MM.1S (cell line): ENCODE results near the gene HTR1A.

Experiments
- DNase-seq: peaks from one replicate; pipeline ENCODE4 v3.0.0-alpha.2; 2015
- H2AFZ ChIP-seq: fragments of 300-600 bp; sonication (generic); 2 replicates; pipeline ENCODE4 v1.6.0; 2016; ENCODE audit warnings: antibody characterized with exemption, low read length
- H3F3A ChIP-seq: fragments of 300-600 bp; sonication (generic); 2 replicates; pipeline ENCODE4 v1.6.1; 2016; ENCODE audit warnings: mild to moderate bottlenecking, antibody characterized with exemption, low read length, moderate library complexity, mixed read lengths; ENCODE audit not compliant: insufficient read depth
- H3K27ac ChIP-seq: fragments of 300-600 bp; sonication (generic); 2 replicates; pipeline ENCODE4 v1.5.1; 2016; ENCODE audit warnings: mild to moderate bottlenecking, low read length
- H3K27me3 ChIP-seq: fragments of 300-600 bp; sonication (generic); replicated peaks from 2 replicates; pipeline ENCODE4 v1.6.0; 2016; ENCODE audit warnings: low read length; ENCODE audit not compliant: insufficient read depth
- H3K36me3 ChIP-seq: fragments of 300-600 bp; sonication (generic); replicated peaks from 2 replicates; pipeline ENCODE4 v1.6.1; 2016; ENCODE audit warnings: mild to moderate bottlenecking, low read length, mixed read lengths; ENCODE audit not compliant: insufficient read depth
- H3K4me1 ChIP-seq: fragments of 300-600 bp; sonication (generic); 2 replicates; pipeline ENCODE4 v1.6.1; 2016; ENCODE audit warnings: low read length, mixed read lengths
- H3K4me2 ChIP-seq: fragments of 300-600 bp; sonication (generic); 2 replicates; pipeline ENCODE4 v1.6.0; 2016; ENCODE audit warnings: low read depth, low read length
- H3K4me3 ChIP-seq: fragments of 300-600 bp; sonication (generic); 2 replicates; pipeline ENCODE4 v1.5.1; 2016; ENCODE audit warnings: low read length, mixed read lengths
- H3K79me2 ChIP-seq: fragments of 300-600 bp; sonication (generic); 2 replicates; pipeline ENCODE4 v1.6.1; 2016; ENCODE audit warnings: mixed run types, low read length, mixed read lengths
- H3K9ac ChIP-seq: fragments of 300-600 bp; sonication (generic); 2 replicates; pipeline ENCODE4 v1.6.1; 2016; ENCODE audit warnings: low read length, mixed read lengths
- H3K9me2 ChIP-seq: fragments of 300-600 bp; sonication (generic); replicated peaks from 2 replicates; pipeline ENCODE4 v1.6.1; 2016; ENCODE audit warnings: mild to moderate bottlenecking, low read length, mixed read lengths; ENCODE audit not compliant: insufficient read depth
- H3K9me3 ChIP-seq: fragments of 300-600 bp; sonication (generic); replicated peaks from 2 replicates; pipeline ENCODE4 v1.6.1; 2016; ENCODE audit warnings: mild to moderate bottlenecking, low read length, mixed read lengths; ENCODE audit not compliant: insufficient read depth
- H4K20me1 ChIP-seq: fragments of 300-600 bp; sonication (generic); 2 replicates; pipeline ENCODE4 v1.6.1; 2016; ENCODE audit warnings: mild to moderate bottlenecking, low read length, moderate library complexity, mixed read lengths; ENCODE audit not compliant: insufficient read depth
- CTCF ChIP-seq: fragments of 300-600 bp; sonication (generic); IDR thresholded peaks from 2 replicates; pipeline ENCODE4 v1.5.1; 2016; ENCODE audit warnings: antibody characterized with exemption, low read length, mixed read lengths
- EZH2 ChIP-seq: fragments of 300-600 bp; sonication (generic); optimal IDR thresholded peaks from 2 replicates; pipeline ENCODE3; 2017; ENCODE audit warnings: low read depth, mild to moderate bottlenecking, antibody characterized with exemption, low read length, mixed read lengths
- EZH2phosphoT487 ChIP-seq: fragments of 300-600 bp; sonication (generic); IDR thresholded peaks from 2 replicates; pipeline ENCODE4 v1.6.1; 2018; ENCODE audit warnings: antibody characterized with exemption, low read length

HTR1A gene

GRCh38 chr5:63961598-63962161, 565 bp downstream of the HTR1A start:
- Histone ChIP-seq H3K4me2 (no peak overlapping the region), H3F3A (no peaks in the 10 kb centered on the region), H3K9me3 (no peaks in the 10 kb centered on the region; the same call in 1 of the 2 replicates), H3K4me3 (no peak overlapping the region), H3K79me2 (no peaks in the 10 kb centered on the region), H2AFZ (no peak overlapping the region), H4K20me1 (no peaks in the 10 kb centered on the region), H3K27ac (no peak overlapping the region), H3K36me3 (no peaks in the 10 kb centered on the region), H3K9ac (no peak overlapping the region), H3K9me2 (no peaks in the 10 kb centered on the region), H3K27me3 (no peaks in the 10 kb centered on the region), H3K4me1 (no peaks in the 10 kb centered on the region)
- no peak for TF ChIP-seq EZH2phosphoT487
- no peak for TF ChIP-seq CTCF
- no peak for TF ChIP-seq EZH2
- no peak for DNase-seq

- Histone ChIP-seq H3K4me1 (no peaks in the 10 kb centered on the region), H3K4me2 (no peak overlapping the region), H3K4me3 (no peak overlapping the region)
These were observed 1.1 kb downstream of the HTR1A start for GRCh38 chr5:63961125-63961597.

GRCh38 chr5:63960646-63961045, 1.6 kb downstream of the HTR1A start:
- Histone ChIP-seq H3K79me2 (no peaks in the 10 kb centered on the region), H3K36me3 (no peaks in the 10 kb centered on the region), H3K4me2 (no peak overlapping the region), H4K20me1 (no peaks in the 10 kb centered on the region), H3K27me3 (no peaks in the 10 kb centered on the region), H3K9ac (no peak overlapping the region), H3F3A (no peaks in the 10 kb centered on the region), H3K9me2 (no peaks in the 10 kb centered on the region), H3K4me3 (no peak overlapping the region), H3K27ac (no peak overlapping the region), H3K9me3 (no peaks in the 10 kb centered on the region; the same call in 1 of the 2 replicates), H3K4me1 (no peaks in the 10 kb centered on the region), H2AFZ (no peak overlapping the region)
- no peak for TF ChIP-seq CTCF
- TF ChIP-seq EZH2 = no peak
- no peak for TF ChIP-seq EZH2phosphoT487
- DNase-seq = no peak

More at GRCh38 chr5:63961125-63961597, 1.1 kb downstream of the HTR1A start:
- TF ChIP-seq EZH2 = no peak
- no peak overlapping the region for H3K27ac ChIP-seq
- DNase-seq = no peak
- H3K79me2 ChIP-seq = no peaks in the 10 kb centered on the region
- no peaks in the 10 kb centered on the region for H3K9me2 ChIP-seq
- no peaks in the 10 kb centered on the region for H3F3A ChIP-seq
- no peak overlapping the region for H2AFZ ChIP-seq
- H3K9me3 ChIP-seq = no peaks in the 10 kb centered on the region; the same call in 1 of the 2 replicates
- no peaks in the 10 kb centered on the region for H4K20me1 ChIP-seq
- H3K9ac ChIP-seq = no peak overlapping the region
- H3K27me3 ChIP-seq = no peaks in the 10 kb centered on the region
- no peaks in the 10 kb centered on the region for H3K36me3 ChIP-seq
